HG03045 (cell line): ENCODE measurements around the gene RUNX1.

Experiments
- ATAC-seq: cut with Tn5 transposase; IDR thresholded peaks from one replicate; pipeline ENCODE4 v1.9.1; 2021; ENCODE audit warnings: mild to moderate bottlenecking, moderate library complexity; ENCODE audit not compliant: unreplicated experiment

RUNX1 gene

DNA sequence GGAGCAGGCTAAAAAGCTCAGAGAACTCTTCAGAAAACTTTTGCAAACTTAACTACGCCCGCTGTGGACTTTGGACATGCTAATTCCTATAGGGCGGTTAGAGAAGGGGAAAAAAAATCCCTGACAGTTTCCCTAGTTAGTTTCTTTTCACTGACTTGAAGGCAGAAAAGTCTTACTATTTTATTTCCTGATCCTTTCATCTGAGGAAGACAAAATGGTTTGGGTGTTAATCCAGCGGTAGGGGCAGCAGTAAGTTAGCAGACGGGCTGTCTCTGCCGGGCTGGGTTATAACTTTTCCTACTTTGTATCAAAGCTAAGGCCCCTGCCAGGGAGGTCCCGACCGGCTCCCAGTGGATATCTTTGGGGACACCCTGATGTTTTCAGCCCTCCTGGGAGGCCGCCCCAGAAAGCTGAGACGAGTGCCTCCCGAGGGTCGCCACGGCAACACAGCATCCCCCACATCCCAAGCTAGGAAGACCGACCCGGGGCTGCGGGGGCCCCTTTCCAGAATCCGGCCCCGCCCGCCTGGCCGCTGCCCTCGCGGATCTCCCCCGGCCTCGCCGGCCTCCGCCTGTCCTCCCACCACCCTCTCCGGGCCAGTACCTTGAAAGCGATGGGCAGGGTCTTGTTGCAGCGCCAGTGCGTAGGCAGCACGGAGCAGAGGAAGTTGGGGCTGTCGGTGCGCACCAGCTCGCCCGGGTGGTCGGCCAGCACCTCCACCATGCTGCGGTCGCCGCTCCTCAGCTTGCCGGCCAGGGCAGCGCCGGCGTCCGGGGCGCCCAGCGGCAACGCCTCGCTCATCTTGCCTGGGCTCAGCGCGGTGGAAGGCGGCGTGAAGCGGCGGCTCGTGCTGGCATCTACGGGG, 162.6 kb downstream of the RUNX1 start:
- ATAC-seq: no peak

DNA sequence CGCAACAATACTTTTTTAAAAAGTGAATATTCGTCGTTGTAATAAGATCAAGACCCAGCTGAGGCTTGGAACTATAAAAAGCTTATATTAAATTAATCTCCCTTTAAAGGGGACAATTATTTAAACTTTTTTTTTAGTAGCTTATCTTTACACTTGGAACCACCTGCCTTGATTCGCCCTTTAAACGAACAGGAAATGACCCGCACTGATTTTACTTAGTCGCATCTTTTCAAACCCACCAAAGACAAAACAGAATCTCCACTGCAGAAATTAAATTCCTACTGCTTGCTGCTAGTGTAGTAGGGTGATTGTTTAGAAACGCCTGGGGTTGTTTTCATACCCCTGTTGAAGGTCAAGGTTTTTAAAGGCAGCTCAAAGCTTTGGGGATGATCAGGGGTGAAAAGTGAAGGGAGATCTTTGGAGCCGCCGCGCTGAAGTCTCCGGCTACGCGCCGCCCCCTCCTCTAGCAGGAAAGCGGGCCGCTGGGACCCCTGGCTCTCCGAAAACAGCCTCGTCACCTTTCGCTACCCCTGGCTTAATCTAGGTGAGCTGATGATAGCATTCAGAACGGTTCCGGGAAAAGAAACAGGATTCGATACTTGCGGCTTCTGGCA, 163.4 kb downstream of the RUNX1 start:
- no peak for ATAC-seq

DNA sequence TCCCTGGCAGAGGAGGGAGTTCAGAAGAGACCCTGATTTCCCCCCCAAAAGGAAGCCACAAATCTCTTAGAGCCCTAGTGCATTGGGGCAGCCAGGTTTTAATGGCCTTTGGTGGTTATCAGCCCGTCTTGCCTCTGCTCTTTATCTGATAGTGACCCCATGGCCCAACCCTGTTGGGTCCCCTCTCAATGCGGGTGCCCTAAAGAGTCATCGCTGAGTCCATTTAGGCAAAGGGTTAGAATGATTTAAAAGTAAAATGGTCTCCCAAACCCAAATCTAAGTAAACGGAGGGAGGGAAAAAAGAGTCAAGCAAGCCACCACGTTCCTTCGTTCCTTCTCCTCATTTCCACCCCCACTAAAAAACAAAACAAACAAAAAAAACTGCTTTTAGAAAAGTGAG, 164.0 kb downstream of the RUNX1 start:
- no peak for ATAC-seq

DNA sequence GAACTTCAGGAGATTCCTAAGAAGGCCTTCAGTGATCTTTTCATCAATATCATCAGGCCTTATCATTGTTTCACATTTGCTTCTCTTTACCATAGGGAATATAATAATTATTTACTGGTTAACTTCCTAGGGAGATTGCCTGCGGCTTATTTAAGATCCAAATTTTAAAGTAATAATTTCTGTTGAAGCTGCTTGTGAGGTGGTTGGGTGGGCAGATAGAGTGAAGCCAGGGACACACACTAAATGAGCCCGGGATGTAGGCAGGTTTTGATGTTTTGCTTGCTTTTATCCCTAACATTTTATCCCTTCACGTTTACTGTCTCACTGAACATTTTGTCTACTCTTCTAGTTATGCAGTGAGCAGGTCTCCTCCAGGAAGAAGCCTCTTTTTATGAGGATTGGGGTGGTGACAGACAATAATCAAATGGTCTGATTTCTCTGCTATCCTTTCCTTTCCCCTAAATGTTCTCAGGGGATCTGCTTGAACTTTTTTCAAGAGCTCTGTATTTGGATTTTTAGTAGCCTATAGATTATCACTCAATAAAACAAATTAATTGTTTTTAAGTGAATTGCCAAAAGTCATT, 164.7 kb downstream of the RUNX1 start:
- no peak for ATAC-seq

DNA sequence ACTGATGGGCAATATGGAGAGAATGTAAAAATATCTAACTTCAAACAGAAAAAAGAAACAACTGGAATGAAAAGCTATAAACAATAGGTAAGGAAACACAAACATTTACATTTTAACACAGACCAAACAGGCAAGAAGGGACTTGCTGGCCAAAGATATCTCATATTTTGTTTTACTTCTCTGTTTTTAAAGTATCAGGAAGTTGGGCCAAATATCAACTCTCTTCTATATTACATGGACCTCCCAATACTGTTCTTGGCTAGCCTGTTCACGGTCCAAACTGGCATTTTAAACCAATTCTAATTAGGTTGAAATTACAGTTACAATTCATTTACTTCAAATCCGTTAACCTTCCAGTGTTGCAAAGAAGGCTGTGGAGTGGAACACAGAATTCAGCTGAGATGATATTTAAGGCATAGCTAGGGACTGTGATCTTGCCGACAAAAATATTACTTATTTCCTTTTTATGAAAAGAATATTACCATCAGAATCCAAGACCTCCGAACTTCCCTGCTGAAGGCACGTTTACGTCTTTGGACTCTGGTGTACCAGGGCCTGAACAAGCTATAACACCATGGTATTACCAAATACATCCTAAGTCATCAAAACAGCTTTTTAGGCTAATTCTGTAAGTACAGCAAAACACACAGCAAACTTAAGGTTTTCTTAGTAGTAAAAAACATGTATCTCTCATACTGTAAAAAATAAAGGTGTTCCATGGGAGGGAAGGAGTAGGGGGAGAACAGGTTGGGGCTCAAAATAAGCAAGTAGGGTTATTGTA, 165.4 kb downstream of the RUNX1 start:
- ATAC-seq: no peak

DNA sequence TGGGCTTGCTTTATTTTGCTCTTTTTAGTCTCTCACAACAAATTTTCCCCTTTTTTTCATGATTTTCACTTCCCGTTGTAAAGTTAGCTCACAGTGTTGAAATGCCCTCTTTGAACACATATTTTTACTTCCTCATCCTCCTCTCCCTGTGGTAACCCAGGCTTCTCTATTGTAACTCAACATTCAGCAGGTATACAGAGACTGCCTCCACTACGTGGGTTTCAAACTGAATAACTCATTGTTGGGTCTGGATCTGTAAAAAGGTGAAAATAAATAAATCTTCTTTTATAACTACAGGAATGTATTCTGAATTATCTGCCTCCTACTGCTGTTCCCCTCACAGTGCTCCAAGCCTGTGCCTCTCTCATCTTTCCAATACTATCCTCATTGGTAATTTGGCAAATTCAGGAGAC, 166.4 kb downstream of the RUNX1 start:
- ATAC-seq: no peak

DNA sequence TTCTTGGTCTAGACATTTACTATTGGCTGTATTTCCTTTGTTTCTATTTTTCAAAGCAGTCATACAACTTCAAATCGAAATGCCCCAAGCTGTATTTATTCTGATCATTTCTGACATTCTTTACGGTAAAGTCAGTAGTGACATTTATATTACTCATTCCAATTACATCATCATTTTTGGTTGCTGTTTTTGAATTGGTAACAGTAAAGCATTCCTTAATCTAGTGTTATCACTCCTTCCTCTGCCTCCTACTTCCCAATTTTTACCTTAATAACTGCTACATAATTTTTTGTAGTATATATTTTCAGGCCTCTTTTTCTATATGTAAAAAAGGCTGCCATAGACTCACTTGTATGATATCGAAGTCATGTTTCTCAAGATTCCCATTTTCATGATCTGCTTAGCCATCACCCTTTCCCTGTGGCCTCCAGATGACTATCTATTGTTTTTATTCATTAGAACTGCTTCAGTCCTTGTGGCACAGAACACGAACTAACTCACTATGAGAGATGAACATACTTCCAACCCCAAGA, 167.2 kb downstream of the RUNX1 start:
- ATAC-seq: no peak

DNA sequence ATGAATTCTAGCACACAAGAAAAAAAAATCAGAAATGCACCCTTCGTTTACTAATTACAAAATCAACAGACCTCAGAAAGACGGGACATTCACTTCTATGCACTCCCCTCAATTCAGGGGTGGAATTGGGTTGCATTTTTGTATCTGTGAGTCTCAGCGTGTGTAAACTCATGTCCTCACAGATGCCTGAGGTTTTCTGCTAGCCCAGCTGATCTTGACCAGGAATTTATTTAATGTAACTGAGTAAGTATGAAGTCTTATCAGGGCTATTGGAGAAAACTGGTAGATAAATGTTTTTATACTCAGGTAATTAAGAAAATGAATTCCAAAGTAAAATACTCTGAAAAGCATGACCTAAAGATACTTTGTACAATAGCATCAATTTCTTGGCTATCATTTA, 167.7 kb downstream of the RUNX1 start:
- no peak for ATAC-seq

DNA sequence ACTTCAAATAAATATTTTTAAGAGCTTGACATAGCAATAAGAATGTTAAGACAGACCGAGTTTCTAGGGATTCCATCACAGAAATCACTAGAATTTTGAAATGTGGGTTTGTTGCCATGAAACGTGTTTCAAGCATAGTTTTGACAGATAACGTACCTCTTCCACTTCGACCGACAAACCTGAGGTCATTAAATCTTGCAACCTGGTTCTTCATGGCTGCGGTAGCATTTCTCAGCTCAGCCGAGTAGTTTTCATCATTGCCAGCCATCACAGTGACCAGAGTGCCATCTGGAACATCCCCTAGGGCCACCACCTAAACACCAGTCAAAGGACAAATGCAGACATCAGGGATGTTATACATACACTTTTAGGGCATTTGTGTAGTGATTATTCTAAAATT, 168.7 kb downstream of the RUNX1 start:
- no peak for ATAC-seq

DNA sequence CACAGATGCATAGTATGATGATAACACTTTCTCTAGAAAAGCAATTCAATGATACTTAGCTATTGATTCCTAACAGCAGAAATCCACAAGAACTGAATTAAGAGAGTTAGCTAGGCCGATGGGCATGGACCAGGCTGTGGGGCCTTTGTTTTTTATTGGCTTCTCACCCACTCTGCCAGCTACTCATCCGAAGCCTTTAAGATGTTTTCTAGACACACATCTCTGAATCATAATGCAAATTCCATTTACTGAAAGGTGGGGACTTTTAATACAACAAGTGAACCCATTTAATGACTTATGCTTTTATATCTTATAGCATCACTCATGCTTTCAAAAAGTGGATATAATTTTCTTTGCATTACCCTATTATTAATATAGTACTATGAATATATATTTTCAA, 170.2 kb downstream of the RUNX1 start:
- ATAC-seq: no peak

DNA sequence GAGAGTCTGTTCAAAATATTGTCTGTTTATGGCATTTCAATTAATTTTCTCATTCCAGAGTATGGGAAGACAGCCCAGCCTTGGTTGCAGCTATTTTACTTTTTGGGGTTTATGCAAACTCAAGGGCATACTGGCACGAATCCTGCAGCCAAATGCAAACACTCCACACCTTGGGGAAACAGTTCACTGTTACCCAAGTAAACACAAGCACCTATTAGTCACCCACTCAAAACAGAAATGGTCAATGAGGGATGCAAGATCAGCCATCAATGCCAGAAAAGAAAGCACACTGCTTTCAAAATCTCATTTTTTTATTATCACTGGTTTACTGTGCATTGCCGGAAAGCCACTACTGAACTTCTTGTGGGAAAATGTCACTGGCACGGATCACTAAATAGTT, 170.6 kb downstream of the RUNX1 start:
- no peak for ATAC-seq

DNA sequence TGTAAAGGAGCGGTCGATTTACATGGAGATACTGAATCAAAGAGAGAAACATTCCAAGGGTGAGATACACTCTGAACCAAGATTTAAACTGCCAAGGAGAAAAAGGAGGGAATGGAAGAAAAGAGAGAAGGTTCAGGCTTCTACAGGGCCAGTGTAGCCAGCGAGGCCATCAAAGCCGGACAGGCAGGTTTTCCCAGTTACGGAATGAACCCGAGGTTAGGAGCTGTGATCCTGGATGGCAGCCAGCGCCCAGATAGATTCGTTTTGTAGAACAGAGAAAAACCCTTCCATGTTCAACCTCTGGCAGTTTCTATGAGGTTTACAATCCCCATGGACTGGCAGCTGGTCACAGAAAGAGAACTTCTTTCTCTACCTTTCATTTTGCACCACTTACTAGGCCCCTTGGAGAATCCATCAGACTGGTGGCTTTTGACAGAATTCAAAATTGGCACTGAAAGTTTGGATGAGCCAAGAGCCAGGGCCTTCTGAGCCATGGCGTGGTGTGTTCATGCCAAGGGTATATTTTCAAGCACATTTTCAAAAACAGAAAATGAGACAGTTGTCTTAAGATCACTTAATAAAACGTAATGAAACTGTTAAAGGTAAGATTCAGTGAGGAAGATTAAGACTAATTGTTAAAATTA, 171.5 kb downstream of the RUNX1 start:
- ATAC-seq: no peak

DNA sequence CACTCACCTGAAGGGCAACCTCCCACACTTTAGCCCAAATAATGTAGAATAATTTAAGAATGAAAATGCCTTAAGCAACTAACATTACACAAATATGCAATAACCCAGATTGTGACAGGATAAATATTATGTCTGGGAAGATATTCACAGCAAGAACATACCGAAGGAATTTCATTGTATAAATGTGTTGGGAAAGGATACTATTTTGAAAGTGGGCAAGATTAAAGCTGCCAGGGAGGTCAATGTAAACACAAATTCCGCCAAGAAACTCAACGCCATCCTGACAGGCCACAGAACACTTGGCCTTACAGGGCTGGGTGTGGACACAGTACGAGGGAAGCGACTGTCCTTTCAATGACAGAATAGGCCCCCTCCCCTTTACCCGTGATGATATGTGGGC, 173.3 kb downstream of the RUNX1 start:
- ATAC-seq: no peak

DNA sequence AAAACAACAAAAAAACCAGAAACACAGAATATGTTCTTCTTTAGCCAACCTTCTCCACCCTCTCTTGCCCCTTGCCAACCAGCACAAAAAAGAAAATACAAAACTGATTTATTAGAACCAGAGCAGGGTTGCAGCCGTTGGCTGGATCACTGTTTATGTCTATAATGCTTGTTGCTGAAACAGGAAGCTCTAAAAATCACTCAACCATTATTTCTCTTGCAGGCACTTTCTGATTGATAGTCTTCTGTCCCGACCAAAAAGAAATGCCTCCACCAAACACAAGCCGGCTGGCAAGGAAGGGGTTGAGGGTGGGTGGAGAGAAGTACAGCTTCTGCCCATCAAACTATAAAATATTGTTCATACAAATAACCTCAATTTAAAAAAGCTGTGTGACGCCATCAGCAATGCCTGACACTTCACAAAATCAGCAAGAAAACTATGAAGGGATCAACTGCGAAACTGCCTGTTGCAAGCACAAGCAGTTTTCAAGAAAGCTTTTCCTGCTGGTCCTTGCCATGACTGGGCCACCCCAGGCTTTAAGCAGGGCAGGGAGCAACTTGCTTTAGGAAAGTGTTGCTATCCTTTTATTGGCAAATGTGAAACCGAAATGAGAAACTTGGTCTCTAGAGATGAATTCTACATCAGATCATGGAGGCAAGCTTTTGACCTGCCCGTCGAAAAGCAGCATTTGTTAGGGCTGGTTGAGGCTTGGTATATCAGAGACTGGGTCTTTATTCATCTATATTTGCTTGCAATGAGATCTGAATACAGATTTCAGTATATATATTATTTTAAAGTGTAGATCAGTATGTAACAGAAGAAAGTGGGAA, 174.2 kb downstream of the RUNX1 start:
- no peak for ATAC-seq

DNA sequence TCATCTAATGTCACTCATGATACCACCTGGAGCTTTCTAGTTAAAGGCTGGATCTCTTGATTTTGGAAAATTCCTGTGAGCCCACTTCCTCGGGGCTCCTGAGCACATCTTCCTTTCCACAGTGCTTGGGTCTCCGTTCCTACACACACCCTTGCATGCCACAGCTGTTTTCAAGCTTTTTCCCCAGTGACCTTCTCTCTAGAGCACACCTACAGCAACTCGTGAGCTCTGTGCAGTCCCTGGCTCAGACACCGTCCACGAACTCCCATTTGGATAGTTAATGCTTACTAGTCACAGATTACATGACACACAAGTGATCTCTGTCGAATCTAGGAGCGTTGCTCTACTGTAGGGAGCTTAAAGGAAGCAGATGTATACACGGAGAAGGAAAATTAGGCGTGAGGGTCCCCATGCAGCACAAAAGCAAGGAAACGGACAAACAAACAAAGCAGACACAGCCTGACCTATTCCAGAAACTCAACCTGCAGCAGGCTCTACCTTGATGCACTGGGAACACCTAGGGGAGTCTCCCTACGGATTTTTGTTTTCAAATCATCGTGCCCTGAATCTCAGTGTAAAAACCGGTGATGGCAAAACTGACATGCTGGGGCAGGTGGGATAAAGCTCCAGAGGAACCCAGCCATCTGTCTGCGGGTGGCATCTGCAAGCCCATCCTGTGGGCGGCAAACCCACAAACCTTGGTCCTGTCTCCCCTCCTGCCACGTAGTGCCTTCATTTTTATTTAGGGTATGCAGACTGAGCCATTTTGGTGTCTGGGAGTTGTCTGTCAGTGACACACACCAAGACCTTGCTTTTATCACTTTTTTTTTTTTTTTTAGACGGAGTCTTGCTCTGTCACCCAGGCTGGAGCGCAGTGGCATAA, 177.8 kb downstream of the RUNX1 start:
- no peak for ATAC-seq

DNA sequence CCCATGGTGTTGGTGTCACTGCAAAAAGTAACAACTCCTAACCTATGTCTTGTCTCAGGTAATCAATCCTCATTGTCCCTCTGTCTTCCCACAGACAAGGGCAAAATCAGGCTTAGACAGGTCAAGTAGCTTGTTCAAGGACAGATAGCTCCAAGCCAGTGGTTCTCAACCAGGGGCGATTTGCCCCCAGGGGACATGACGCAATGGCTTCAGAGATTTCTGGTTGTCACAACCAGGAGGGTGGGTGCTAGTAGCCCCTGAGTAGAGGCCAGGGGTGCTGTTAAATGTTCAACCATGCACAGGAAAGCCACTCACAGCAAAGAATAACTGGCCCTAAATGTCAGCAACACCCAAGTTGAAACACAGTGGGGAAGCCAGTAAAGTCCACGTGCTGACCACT, 178.9 kb downstream of the RUNX1 start:
- no peak for ATAC-seq

DNA sequence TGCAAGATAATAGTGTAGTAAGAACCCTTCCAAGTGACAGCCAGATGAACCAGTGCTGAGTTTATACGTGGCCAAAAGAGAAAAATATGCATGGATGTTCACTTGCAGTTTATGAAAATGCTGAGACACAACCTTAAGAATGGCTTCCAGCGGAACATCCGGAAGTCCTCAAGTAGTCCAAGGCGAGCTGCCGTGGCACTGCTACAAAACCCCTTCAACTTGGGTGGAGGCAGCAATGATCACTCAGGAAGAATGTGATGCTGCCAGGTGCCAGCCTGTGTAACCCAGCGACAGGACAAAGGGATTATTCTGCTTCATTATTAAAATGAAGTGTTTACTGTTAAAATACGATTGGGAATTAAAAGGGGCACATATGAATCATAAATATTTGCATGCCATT, 179.6 kb downstream of the RUNX1 start:
- no peak for ATAC-seq

DNA sequence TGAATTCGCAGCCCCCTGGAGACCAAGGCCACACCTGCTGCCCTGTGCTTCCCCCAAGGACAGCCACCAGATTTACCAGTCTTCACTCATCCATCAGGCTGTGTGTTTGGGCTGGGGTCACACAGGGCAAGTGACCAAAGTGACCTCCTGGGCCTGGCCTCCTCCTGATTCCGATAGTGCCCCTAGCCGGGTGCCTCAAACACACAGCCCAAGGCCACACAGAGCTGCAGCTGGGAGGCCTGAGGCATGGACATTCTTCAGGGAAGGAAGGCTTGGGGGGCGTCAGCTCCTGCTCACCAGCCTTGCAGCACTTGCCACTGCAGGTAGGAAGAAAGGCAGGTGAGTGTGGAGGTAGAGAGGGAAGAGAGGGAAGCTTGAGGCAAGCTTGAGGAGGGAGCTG, 181.3 kb downstream of the RUNX1 start:
- no peak for ATAC-seq
